GM10847 (cell line): ENCODE results near the gene CRHR2.

Experiments used
- POLR2A ChIP-seq: IDR thresholded peaks from 2 replicates; pipeline ENCODE4 v1.6.1; 2011; ENCODE audit not compliant: insufficient read length; ENCODE audit errors: extremely low read depth

The CRHR2 gene

DNA sequence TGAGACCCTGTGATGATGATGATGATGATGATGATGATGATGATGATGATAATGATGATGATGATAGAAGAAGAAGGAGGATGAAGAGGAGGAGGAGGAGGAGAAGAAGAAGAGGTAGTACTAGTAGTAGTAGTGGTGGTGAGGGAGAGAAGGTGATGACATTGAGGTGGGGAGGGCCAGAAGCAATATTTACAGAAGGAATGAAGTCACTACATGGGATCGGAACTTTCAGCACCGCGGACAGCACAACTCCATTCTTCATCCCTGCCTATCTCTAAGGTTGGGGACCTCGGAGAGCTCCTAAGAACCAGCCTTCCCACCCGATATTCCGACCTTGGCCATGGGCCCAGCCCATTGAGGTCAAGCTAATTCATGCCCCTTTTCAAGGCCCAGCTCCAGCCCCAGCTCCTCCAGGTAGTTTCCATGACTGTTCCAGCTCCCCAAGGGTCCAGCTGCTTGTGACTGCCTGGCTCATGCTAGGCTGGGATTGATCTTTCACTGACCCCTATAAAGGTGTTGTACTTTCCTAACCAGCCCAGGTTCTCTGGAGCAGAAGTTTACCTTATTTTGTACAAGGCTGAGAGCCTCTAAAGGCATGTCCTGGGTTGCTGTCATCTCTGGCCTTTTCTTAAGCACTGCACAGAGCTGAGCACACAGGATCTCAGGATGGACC, 10.3 kb downstream of the CRHR2 start:
- no peak for TF ChIP-seq POLR2A

DNA sequence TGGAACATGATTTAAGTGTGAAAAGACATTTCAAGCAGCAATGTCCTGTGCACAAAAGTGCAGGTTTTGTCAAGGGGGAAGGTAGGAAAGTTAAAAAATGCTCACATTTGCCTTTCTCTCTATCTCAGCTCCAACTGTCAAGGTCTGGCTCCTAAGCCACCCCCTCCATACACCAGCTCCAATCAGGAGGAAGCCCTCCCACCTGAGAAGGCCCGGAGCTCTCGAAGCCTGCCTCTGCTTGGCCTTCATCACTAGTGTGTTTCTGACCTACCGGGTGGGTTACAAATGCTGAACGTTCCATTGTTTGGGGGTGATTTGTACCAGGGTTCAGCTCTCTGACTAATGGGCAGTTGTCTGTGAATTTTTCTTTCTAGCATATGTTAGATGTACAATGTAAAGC, 14.2 kb downstream of the CRHR2 start:
- TF ChIP-seq POLR2A = no peak

DNA sequence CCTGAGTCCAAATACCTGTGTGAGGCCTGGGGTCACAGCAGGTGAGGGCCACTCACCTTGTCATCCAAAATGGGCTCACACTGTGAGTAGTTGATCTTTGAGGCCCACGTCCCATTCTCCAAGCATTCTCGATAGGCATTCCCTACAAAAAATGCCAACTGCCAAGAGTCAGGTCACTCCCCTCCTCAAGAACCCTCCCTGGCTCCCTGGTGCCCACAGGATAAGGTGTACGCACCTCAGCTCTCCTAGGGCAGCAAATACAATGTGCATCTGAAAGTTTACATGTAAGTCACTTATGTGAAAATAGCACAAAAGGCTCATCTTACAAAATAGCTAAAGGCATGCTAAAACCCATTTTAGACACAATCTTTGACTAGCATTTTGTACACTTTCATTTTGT, 15.1 kb downstream of the CRHR2 start:
- TF ChIP-seq POLR2A = no peak

DNA sequence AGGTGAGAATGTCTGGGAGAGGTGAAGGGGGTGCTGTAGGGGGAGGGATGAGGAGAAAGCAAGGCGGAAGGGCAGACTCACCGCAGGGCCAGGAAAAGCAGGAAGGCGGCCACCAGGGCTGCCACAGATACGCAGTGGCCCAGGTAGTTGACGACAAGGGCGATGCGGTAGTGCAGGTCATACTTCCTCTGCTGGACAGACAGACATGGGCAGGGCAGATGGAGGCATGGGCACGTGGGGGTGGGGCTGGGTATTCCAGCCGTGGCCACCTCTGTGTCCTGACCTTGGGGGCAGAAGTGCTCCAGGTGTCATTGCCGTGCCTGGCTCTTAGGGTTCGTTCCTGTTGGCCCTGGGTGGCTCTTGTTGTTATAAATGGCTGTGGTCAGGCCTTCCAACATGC, 16.8 kb downstream of the CRHR2 start:
- TF ChIP-seq POLR2A = no peak

DNA sequence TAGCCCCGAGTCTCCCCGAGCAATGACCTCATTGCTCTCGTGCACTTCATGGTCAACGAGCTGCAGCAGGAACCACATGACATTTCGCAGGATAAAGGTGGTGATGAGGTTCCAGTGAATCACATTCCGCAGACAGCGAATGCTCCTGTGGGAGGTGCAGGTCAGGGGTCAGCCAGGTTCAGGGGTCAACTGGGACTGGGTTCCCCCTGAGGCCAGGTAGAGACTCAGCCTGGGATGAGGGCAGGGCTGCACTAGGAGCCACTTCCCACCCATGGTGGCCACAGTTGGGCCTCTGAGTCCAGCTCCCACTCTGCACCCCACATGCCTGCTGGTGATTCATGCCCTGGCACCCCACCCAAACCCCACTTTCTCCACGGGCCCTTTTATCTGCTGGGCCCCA, 17.2 kb downstream of the CRHR2 start:
- no peak for TF ChIP-seq POLR2A

DNA sequence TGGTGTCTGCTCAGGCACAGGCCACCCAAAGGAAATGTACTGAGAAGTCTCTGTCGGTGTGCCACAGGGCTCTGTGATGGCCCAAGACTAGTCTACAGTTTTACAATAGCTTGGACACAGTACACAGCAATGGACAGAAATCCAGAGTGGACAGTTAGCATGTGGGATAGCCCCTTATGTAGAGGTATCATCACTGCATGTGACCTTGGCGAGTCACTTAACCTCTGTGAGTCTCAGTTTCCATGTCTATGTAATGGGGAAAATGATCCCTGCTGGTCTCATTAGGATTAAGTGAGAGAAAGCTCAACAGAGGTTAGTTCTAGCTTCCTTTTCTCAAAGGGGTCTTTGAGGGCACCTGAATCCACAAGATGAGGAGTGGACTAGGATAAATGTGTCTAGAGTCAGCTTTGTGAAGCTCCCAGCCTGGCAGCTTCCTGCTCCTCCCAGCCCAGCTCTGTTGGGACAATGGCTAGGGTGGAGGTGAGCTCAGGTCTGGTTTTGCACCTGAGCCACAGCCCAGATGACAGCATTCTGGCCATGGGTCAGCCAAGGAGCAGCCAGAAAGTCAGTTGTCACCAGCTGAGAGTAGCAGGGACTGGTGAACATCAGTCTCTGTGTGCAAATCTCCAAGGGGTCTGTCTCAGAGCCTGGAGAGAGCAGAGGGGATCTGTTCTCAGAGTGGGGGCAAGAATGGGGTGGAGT, 17.9 kb downstream of the CRHR2 start:
- TF ChIP-seq POLR2A = no peak

DNA sequence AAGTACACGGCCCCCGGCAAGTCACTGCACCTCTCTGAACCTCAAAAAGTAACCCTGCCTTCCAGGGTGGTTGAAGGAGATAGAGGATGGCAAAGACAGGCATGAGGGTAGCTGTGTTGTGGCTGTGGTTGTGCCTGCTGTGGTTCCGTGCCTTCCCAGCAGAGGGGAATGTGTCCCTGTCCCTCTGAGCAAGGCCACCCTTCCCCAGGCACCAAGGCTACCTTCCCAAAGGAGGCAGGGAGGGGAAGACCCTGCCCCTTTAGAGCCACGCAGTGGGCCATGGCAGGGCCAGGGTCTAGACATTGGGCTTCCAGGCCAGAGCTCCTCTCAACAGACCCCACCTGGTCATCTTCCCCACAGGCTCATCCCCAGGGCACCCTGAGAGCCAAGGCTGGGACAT, 18.8 kb downstream of the CRHR2 start:
- no peak for TF ChIP-seq POLR2A

DNA sequence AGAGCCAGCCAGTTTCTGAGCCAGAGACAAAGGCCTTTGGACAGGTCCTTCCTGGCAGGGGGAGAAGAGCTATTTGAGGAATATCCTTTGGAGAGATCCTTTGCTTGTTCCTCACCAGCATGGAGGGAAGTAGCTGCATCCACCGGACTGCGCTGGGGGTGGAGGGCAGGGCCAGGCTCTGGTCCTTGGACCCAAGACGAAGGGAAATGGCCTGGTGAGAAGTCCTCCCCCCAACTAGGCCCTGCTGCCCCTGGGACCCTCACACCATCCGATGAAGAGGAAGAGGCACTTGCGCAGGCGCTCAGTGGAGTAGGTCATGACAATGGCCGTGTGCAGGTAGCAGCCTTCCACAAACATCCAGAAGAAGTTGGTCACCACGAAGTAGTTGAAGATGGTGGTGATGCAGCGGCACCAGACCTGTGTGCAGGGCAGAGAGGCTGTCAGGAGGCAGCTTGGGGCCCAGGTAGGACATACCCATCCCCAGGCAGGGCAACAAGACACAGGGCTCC, 19.8 kb downstream of the CRHR2 start:
- TF ChIP-seq POLR2A = no peak

DNA sequence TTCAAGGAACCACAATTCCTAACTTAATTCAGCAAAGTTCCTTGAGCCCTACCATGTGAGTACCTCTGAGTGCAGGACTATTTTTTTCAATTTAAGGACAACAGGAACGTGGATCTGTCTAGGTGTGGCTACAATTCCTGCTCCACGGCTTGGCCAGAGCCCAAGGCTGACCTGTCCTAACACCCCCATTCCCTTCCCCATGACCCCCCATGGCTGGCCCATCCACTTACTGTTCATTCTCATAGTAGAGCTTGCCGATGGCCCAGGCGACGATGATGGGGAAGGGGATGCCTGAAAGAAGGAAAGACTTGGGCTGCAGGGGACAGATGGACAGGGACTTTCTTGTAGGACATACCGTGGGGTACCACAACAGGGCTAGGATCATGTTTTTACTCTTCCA, 20.3 kb downstream of the CRHR2 start:
- TF ChIP-seq POLR2A = no peak

DNA sequence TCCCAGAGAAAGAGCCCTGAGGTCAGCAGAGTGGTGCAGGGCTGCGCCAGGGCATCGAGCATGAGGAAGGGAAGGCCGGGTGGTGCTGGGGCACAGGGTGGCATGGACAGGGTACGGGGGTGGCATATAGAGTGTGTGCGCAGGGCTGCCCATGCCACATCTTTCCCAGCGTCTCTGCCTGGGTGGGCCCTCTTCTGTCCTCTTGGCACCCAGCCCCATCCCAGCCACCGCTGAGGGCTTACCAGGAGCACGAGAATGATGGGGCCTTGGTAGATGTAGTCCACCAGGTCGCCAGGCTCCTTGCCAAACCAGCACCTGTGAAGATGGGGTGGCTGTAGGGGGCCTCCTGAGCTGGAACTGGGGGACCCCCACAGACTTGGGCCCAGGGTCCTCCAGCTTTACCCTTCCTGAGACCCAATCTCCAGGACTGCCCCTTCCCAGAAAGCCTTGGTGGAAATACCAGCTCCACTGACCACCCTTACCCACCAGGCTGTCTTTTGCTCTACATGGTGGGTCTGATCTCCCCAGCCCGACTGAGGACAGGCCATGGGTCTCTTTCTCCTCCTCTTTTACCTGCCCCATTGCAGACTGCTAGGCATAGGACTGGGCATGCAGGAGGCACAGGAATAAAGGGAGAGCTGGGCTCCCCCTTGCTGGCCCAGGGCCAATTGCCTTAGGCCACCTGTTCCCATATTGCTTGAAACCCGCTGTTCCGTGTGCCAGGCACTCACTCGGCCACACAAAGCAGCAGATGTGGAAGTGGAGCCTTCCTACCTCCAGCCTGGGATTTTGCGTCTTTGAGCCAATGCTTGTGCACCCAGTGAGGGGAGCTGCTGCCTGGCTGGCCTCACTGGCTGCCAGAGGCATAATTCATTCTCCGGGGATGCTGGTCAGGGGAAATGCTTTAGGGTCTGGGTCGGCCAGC, 21.7 kb downstream of the CRHR2 start:
- no peak for TF ChIP-seq POLR2A

DNA sequence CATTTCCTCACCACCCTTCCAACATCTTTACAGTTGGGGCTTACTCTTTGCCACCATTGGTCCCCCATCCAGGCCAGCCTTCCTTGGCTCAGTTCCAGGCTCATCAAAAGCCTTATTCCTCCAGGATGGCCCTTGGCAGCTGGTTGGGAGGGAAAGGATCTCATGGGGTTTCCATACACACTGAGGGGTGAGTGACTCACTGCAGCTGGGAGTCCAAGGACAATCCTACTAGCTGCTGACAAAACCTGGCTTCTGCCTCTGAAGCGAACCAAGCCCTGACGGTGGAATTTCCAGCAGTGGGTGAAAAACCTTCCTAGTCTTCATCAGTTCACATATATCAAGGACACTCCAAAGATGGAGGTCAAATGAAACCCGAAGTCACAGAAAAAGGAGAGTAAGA, 22.9 kb downstream of the CRHR2 start:
- TF ChIP-seq POLR2A = no peak

DNA sequence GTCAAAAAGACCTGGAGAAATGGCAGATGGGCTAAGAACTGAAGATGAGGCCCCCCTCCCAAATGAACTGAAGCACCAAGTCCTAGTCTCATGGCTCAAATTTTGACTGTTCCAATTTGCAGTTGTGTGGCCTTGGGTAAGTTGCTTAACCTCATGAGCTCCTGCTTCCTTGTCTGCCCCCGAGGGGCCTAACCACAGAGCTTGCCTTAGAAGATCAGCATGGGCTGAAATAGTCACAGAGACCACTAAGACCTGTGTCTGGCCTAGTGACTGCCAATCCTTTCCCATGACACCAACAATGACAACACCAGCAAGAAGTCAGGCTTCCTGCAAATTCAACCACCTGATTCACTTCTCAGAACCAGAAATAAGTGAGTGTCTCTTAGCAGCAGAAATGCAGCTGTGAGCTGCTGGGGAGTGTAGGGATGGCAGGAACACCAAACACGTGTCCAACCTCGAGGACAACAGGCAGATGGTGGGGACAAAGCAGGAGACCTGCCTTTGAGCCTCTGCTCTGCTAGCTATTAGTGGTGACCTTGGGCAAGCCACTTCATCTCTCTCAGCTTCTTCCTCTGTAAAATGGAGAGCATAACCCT, 23.7 kb downstream of the CRHR2 start:
- no peak for TF ChIP-seq POLR2A

DNA sequence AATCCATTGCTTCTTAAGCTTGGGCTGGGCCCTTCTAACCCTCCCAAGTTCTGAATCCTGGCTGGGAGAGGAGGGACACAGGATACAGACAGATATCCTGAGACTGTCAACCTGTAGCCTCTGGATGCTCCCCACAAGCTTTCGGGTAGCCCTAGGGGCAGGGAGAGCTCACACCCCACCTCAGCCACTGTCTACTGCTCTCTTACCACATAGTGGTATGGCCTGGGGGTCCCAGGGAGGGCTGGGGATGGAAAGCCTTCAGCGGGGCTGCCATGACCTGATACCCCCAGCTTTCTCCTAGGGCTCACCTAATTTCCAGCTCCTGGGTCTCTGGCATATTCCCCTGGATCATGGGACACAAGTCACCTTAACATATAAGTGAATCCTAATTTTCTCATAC, 25.1 kb downstream of the CRHR2 start:
- no peak for TF ChIP-seq POLR2A

DNA sequence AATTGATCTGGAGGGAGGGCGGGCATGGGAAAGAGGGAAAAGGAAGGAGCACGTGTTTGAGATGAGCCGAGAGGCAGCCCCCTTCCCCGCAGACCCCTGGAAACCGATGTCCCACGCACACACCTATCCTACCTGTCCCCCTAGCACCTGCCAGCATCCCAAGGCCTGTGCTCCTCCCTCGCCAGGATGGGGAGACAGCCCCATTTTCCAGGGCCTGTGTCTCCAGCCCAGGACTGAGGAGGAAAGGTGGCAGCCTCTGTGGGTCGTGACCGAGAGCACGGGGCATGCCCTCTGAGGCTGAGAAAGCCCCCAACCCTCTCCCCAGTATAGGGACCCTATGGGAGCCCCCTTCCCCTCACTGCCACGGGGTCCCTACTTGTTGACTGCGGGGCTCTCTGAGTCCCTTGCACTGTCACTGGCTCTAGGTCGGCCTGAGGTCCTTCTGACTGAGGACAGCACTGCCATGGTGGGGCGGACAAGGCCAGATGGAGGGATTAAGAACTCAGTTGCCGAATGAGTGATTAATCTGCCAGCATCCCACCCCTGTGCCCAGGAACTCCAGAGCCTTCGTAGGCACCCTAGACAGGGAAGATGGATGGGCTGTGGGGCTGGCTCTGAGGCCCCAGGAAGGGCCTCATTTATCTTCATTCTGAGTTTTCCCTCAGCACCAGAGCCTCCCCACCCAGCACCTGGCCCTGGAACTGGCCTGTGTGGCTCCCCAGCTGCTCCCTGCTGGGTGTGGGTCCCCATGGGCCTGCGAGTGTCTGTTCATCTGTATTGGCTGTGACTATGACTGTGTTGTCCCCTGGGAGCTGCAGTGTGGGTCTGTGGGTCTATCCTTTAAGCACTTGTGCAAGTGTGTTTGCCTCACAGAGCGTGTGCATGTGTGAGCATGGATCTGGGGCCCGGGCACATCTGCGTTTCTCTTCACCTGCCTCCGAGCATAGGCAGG, 26.0 kb downstream of the CRHR2 start:
- no peak for TF ChIP-seq POLR2A
